ENCODE data around the gene LRRFIP1. TPM values are rescaled to one million over a fixed set of nuclear protein-coding genes. Genes with fewer than 3 reads are reported as not detected.

Gene LRRFIP1
- total and polyA plus RNA-seq, 2 donors (not counting 1 experiment from before 2014, with no cell fraction given): 42.0 to 139 TPM

DNA sequence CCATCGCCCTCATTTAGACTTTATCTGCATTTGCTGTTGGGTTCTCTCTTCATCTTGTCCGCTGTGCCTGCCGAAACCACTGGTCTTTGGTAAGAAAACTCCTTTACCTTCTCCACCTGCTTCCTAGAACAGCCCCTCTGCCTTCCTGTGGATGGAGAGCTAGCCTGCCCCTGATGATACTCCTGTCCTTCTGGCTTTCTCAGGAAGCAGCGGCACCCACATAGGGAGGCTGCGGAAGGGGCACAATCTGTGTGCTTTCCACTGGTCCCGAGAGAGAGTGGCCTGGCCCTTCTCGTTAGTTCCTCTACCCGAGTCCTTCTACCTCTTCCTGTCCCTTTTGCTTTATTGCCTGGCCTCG is 90.9 kb downstream of the LRRFIP1 start:
- intact Hi-C loops (cut with micrococcal nuclease): no loop called here
- peaks cover 93% of the 10 kb centered on the region for H3K79me2 ChIP-seq (ENCODE audit: control insufficient read depth, insufficient read depth, low read length)
- H3K27ac ChIP-seq (ENCODE audit: low read length in 2 of 2): peak overlapping the region in 1 of 2 donors; percentile 27
- TF ChIP-seq, protein P1, sequence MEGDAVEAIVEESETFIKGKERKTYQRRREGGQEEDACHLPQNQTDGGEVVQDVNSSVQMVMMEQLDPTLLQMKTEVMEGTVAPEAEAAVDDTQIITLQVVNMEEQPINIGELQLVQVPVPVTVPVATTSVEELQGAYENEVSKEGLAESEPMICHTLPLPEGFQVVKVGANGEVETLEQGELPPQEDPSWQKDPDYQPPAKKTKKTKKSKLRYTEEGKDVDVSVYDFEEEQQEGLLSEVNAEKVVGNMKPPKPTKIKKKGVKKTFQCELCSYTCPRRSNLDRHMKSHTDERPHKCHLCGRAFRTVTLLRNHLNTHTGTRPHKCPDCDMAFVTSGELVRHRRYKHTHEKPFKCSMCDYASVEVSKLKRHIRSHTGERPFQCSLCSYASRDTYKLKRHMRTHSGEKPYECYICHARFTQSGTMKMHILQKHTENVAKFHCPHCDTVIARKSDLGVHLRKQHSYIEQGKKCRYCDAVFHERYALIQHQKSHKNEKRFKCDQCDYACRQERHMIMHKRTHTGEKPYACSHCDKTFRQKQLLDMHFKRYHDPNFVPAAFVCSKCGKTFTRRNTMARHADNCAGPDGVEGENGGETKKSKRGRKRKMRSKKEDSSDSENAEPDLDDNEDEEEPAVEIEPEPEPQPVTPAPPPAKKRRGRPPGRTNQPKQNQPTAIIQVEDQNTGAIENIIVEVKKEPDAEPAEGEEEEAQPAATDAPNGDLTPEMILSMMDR (IDR thresholded peaks at IDR 0.05): no peak
- TF ChIP-seq EZH2 (IDR thresholded peaks at IDR 0.05; ENCODE audit: borderline replicate concordance, insufficient read depth, low read depth, low read length, poor library complexity, severe bottlenecking): no peak
- no peak overlapping the region for H3K4me3 ChIP-seq (ENCODE audit: control extremely low read depth in 1 of 5, extremely low read depth in 1 of 5, insufficient read depth in 1 of 5, low read depth in 2 of 5, low read length in 4 of 5)
- H4K20me1 ChIP-seq (ENCODE audit: control insufficient read depth, insufficient read depth, low read length, poor library complexity, severe bottlenecking): peaks cover 89% of the 10 kb centered on the region
- Mint-ChIP-seq H3K4me1 (peaks cover 35% of the 10 kb centered on the region), H3K27me3 (no peaks in the 10 kb centered on the region), H3K4me3 (no peak overlapping the region), H3K27ac (peak overlapping the region; percentile 67), H3K9me3 (ENCODE audit: insufficient read depth) (no peaks in the 10 kb centered on the region)
- no peak overlapping the region for H3K9ac ChIP-seq (ENCODE audit: low read length)
- H3K27me3 ChIP-seq (replicated peaks in 1 of 4; ENCODE audit: control extremely low read depth in 1 of 4, control insufficient read depth in 3 of 4, insufficient read depth in 4 of 4, low read length in 3 of 4): no peaks in the 10 kb centered on the region
- H3K36me3 ChIP-seq (replicated peaks in 1 of 2; ENCODE audit: control extremely low read depth in 1 of 2, control insufficient read depth in 1 of 2, extremely low read depth in 1 of 2, insufficient read depth in 2 of 2, low read length in 1 of 2): peaks cover 11 to 35% of the 10 kb centered on the region in 2 experiments
- H3K9me3 ChIP-seq (ENCODE audit: control extremely low read depth in 1 of 3, control insufficient read depth in 2 of 3, insufficient read depth in 1 of 3, low read length in 2 of 3): no peaks in the 10 kb centered on the region
- WGBS (ENCODE audit: insufficient coverage): 87% methylated on average over 9 of the region's 9 CpGs
- ChIA-PET POLR2A (no interaction called here), CTCF (interaction anchor here (5.4 kb wide), 1 partner anchor 45 kb away, joined by 23 read pairs; no protein-coding TSS in a partner anchor)
- no peak overlapping the region for H3K4me2 ChIP-seq (replicated peaks; ENCODE audit: low read depth, low read length, poor library complexity, severe bottlenecking)
- H2AFZ ChIP-seq (ENCODE audit: insufficient read depth, low read depth, low read length, poor library complexity, severe bottlenecking): no peak overlapping the region
- DNase-seq (no peak), ATAC-seq (ENCODE audit: low read depth) (no peak)
- peaks cover 7 to 9% of the 10 kb centered on the region in 2 donors for H3K4me1 ChIP-seq (ENCODE audit: control insufficient read depth in 2 of 2, insufficient read depth in 2 of 2, low read length in 2 of 2)

DNA sequence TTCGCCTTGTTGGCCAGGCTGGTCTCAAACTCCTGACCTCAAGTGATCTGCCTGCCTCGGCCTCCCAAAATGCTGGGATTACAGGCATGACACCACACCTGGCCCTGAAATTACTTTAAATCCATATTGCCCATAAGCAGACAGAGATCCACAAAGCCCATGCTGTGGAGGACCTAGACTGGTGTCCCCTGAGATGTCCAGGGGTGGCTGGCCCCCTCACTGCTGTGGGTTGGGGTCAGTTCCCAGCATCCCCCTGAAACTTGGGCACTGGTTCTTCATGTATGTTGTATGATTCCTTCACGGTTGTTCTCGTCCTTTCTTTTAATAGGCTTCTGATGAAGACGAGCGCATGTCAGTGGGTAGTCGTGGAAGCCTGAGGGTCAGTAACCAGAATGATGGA is 93.1 kb downstream of the LRRFIP1 start:
- H4K20me1 ChIP-seq (ENCODE audit: control insufficient read depth, insufficient read depth, low read length, poor library complexity, severe bottlenecking): peaks cover 88% of the 10 kb centered on the region
- DNase-seq (no peak), ATAC-seq (ENCODE audit: low read depth) (no peak)
- ChIA-PET POLR2A (no interaction called here), CTCF (no interaction called here)
- no peak overlapping the region for H2AFZ ChIP-seq (ENCODE audit: insufficient read depth, low read depth, low read length, poor library complexity, severe bottlenecking)
- H3K79me2 ChIP-seq (ENCODE audit: control insufficient read depth, insufficient read depth, low read length): peaks cover 93% of the 10 kb centered on the region
- H3K36me3 ChIP-seq (replicated peaks in 1 of 2; ENCODE audit: control extremely low read depth in 1 of 2, control insufficient read depth in 1 of 2, extremely low read depth in 1 of 2, insufficient read depth in 2 of 2, low read length in 1 of 2): peaks cover 11 to 36% of the 10 kb centered on the region in 2 experiments
- intact Hi-C loops (cut with micrococcal nuclease): no loop called here
- no peaks in the 10 kb centered on the region for H3K9me3 ChIP-seq (ENCODE audit: control extremely low read depth in 1 of 3, control insufficient read depth in 2 of 3, insufficient read depth in 1 of 3, low read length in 2 of 3)
- H3K27me3 ChIP-seq (replicated peaks in 1 of 4; ENCODE audit: control extremely low read depth in 1 of 4, control insufficient read depth in 3 of 4, insufficient read depth in 4 of 4, low read length in 3 of 4): no peaks in the 10 kb centered on the region
- Mint-ChIP-seq H3K4me1 (peaks cover 35% of the 10 kb centered on the region), H3K9me3 (ENCODE audit: insufficient read depth) (no peaks in the 10 kb centered on the region), H3K27ac (no peak overlapping the region), H3K4me3 (no peak overlapping the region), H3K27me3 (no peaks in the 10 kb centered on the region)
- TF ChIP-seq, protein P1 (IDR thresholded peaks at IDR 0.05): no peak
- TF ChIP-seq EZH2 (IDR thresholded peaks at IDR 0.05; ENCODE audit: borderline replicate concordance, insufficient read depth, low read depth, low read length, poor library complexity, severe bottlenecking): no peak
- no peak overlapping the region for H3K27ac ChIP-seq (ENCODE audit: low read length in 2 of 2)
- H3K4me2 ChIP-seq (replicated peaks; ENCODE audit: low read depth, low read length, poor library complexity, severe bottlenecking): no peak overlapping the region
- peaks cover 7 to 14% of the 10 kb centered on the region in 2 donors for H3K4me1 ChIP-seq (ENCODE audit: control insufficient read depth in 2 of 2, insufficient read depth in 2 of 2, low read length in 2 of 2)
- 97% methylated on average over 6 of the region's 7 CpGs for WGBS (ENCODE audit: insufficient coverage)
- no peak overlapping the region for H3K4me3 ChIP-seq (ENCODE audit: control extremely low read depth in 1 of 5, extremely low read depth in 1 of 5, insufficient read depth in 1 of 5, low read depth in 2 of 5, low read length in 4 of 5)
- no peak overlapping the region for H3K9ac ChIP-seq (ENCODE audit: low read length)
